Activated CD8-positive, alpha-beta memory T cell treated with anti-CD3 and anti-CD28 coated beads, Interleukin-2, amount 10 ng/mL, durations not matched to agents 7 days and 5 days (primary cell): Measurements from ENCODE around the gene SEMA4B. TPM values are rescaled to one million over a fixed set of nuclear protein-coding genes. Genes with fewer than 3 reads are reported as not detected.

ENCODE experiments used
- ATAC-seq: fragments of 150-1000 bp; cut with Tn5 transposase; one replicate; pipeline ENCODE4 v1.10.0; 2021; ENCODE audit warnings: moderate library complexity
- CTCF ChIA-PET: fragments of 350-600 bp; sonication (Branson Sonifier 250); formaldehyde crosslinking; loops from one replicate; lab custom pipeline; 2021; ENCODE audit warnings: antibody characterized with exemption; lab: Charles Lee
- DNase-seq: peaks from one replicate; pipeline ENCODE4 v3.0.0-alpha.2; 2020
- H3K27ac Mint-ChIP-seq: one replicate; pipeline ENCODE4 v1.8.0; 2021; ENCODE audit warnings: mild to moderate bottlenecking, mixed read lengths
- H3K27me3 Mint-ChIP-seq: one replicate; pipeline ENCODE4 v1.8.0; 2021; ENCODE audit warnings: mixed read lengths
- H3K36me3 Mint-ChIP-seq: one replicate; pipeline ENCODE4 v1.8.0; 2021; ENCODE audit warnings: mild to moderate bottlenecking, mixed read lengths
- H3K4me1 Mint-ChIP-seq: one replicate; pipeline ENCODE4 v1.8.0; 2021; ENCODE audit warnings: mixed read lengths
- H3K4me3 Mint-ChIP-seq: one replicate; pipeline ENCODE4 v1.8.0; 2021; ENCODE audit warnings: mild to moderate bottlenecking, moderate library complexity, mixed read lengths
- H3K9me3 Mint-ChIP-seq: one replicate; pipeline ENCODE4 v1.8.0; 2022; ENCODE audit warnings: low read depth, mixed read lengths
- total RNA-seq, 2 experiments: library from RNA; stranded (reverse); gene quantifications; one replicate each; pipeline ENCODE4 v1.2.3, GENCODE V29; 2021

SEMA4B gene
- total RNA-seq, 2 experiments from 2014 or later, result 6.0 to 13.8 TPM

GRCh38 chr15:90228960-90229359 is 27.8 kb downstream of the SEMA4B start:
- no peak for ATAC-seq
- Mint-ChIP-seq H3K36me3 (peaks cover 28% of the 10 kb centered on the region), H3K27me3 (no peaks in the 10 kb centered on the region), H3K27ac (peak overlapping the region; percentile 52), H3K4me3 (no peak overlapping the region), H3K9me3 (no peaks in the 10 kb centered on the region), H3K4me1 (peaks cover 36% of the 10 kb centered on the region)
- DNase-seq, result no peak
- CTCF ChIA-PET, result no interaction called here

GRCh38 chr15:90230071-90230494 is 29.0 kb downstream of the SEMA4B start:
- no peaks in the 10 kb centered on the region for H3K9me3 Mint-ChIP-seq
- CTCF ChIA-PET, result interaction anchor here (0.6 to 4.8 kb wide), 7 partner anchors 10 to 63 kb away, joined by 3 to 35 read pairs (median 6); partner anchors contain the start of gene SEMA4B
- H3K27ac Mint-ChIP-seq, result peak overlapping the region; percentile 94
- H3K36me3 Mint-ChIP-seq, result peaks cover 28% of the 10 kb centered on the region
- H3K4me3 Mint-ChIP-seq, result peak overlapping the region; percentile 89
- no peaks in the 10 kb centered on the region for H3K27me3 Mint-ChIP-seq
- DNase-seq, result no peak
- H3K4me1 Mint-ChIP-seq, result peaks cover 45% of the 10 kb centered on the region
- no peak for ATAC-seq

GRCh38 chr15:90230610-90231009 is 29.5 kb downstream of the SEMA4B start:
- ATAC-seq, result no peak
- Mint-ChIP-seq H3K9me3 (no peaks in the 10 kb centered on the region), H3K36me3 (peaks cover 28% of the 10 kb centered on the region), H3K27ac (peak overlapping the region; percentile 94), H3K4me1 (peaks cover 48% of the 10 kb centered on the region), H3K27me3 (no peaks in the 10 kb centered on the region), H3K4me3 (peak overlapping the region; percentile 89)
- no peak for DNase-seq
- CTCF ChIA-PET, result interaction anchor here (0.6 to 4.8 kb wide), 9 partner anchors 10 to 128 kb away, joined by 3 to 35 read pairs (median 6); partner anchors contain the start of genes IDH2 and SEMA4B

GRCh38 chr15:90231028-90232017 is 30.2 kb downstream of the SEMA4B start:
- peak; percentile 56 for ATAC-seq
- no peaks in the 10 kb centered on the region for H3K27me3 Mint-ChIP-seq
- CTCF ChIA-PET, result interaction anchor here (1.0 to 4.8 kb wide), 10 partner anchors 11 to 132 kb away, joined by 3 to 35 read pairs (median 7); partner anchors contain the start of genes IDH2 and SEMA4B
- peaks cover 32% of the 10 kb centered on the region for H3K36me3 Mint-ChIP-seq
- H3K4me3 Mint-ChIP-seq, result peak overlapping the region; percentile 89
- H3K27ac Mint-ChIP-seq, result peak overlapping the region; percentile 94
- peak; percentile 90 for DNase-seq
- H3K4me1 Mint-ChIP-seq, result peaks cover 52% of the 10 kb centered on the region
- H3K9me3 Mint-ChIP-seq, result no peaks in the 10 kb centered on the region

GRCh38 chr15:90232196-90232595 is 31.1 kb downstream of the SEMA4B start:
- Mint-ChIP-seq H3K36me3 (peaks cover 35% of the 10 kb centered on the region), H3K27me3 (no peaks in the 10 kb centered on the region), H3K27ac (peak overlapping the region; percentile 94), H3K9me3 (no peaks in the 10 kb centered on the region), H3K4me3 (peak overlapping the region; percentile 89), H3K4me1 (peaks cover 52% of the 10 kb centered on the region)
- ATAC-seq (no peak), DNase-seq (no peak)
- CTCF ChIA-PET, result interaction anchor here (0.9 to 4.8 kb wide), 6 partner anchors 12 to 133 kb away, joined by 3 to 35 read pairs (median 14); partner anchors contain the start of gene SEMA4B

- Mint-ChIP-seq H3K9me3 (no peaks in the 10 kb centered on the region), H3K4me3 (peak overlapping the region; percentile 89), H3K4me1 (peaks cover 52% of the 10 kb centered on the region), H3K27ac (peak overlapping the region; percentile 94), H3K36me3 (peaks cover 35% of the 10 kb centered on the region), H3K27me3 (no peaks in the 10 kb centered on the region)
- no peak for DNase-seq
- ATAC-seq, result no peak
- CTCF ChIA-PET, result interaction anchor here (0.9 to 4.8 kb wide), 9 partner anchors 13 to 134 kb away, joined by 3 to 35 read pairs (median 5); partner anchors contain the start of genes IDH2 and SEMA4B
These were observed 31.8 kb downstream of the SEMA4B start for GRCh38 chr15:90232941-90233386.

GRCh38 chr15:90233387-90234095 is 32.4 kb downstream of the SEMA4B start, which contains the start of gene CIB1:
Gene CIB1, minus strand, starts transcription at chr15:90233941. Its CDS starts 56 bp downstream, at chr15:90233885.
- peak within 1 kb of the TSS; percentile 94 for H3K27ac Mint-ChIP-seq
- H3K9me3 Mint-ChIP-seq, result no peaks in the 10 kb centered on the region
- DNase-seq, result peak; percentile 98
- peaks cover 41% of the 10 kb centered on the region for H3K36me3 Mint-ChIP-seq
- H3K4me3 Mint-ChIP-seq, result peak within 1 kb of the TSS; percentile 89
- H3K27me3 Mint-ChIP-seq, result no peaks in the 10 kb centered on the region
- peaks cover 57% of the 10 kb centered on the region for H3K4me1 Mint-ChIP-seq
- peak; percentile 85 for ATAC-seq
- CTCF ChIA-PET, result interaction anchor here (1.0 to 4.8 kb wide), 10 partner anchors 13 to 135 kb away, joined by 3 to 35 read pairs (median 4); partner anchors contain the start of genes IDH2 and SEMA4B

GRCh38 chr15:90234096-90234988 is 33.2 kb downstream of the SEMA4B start, which contains the start of gene GDPGP1:
Gene GDPGP1, plus strand, starts transcription at chr15:90234209. Its CDS starts 6,700 bp downstream, at chr15:90240909.
- ATAC-seq (peak; percentile 73), DNase-seq (no peak)
- Mint-ChIP-seq H3K36me3 (peaks cover 41% of the 10 kb centered on the region), H3K9me3 (no peaks in the 10 kb centered on the region), H3K27ac (peak within 1 kb of the TSS; percentile 94), H3K4me1 (peaks cover 56% of the 10 kb centered on the region), H3K4me3 (peak within 1 kb of the TSS; percentile 89), H3K27me3 (no peaks in the 10 kb centered on the region)
- CTCF ChIA-PET, result interaction anchor here (1.0 to 4.8 kb wide), 10 partner anchors 14 to 149 kb away, joined by 3 to 35 read pairs (median 4); partner anchors contain the start of genes IDH2 and SEMA4B

- Mint-ChIP-seq H3K4me3 (no peak overlapping the region), H3K27ac (no peak overlapping the region), H3K36me3 (peaks cover 19% of the 10 kb centered on the region), H3K9me3 (no peaks in the 10 kb centered on the region), H3K27me3 (no peaks in the 10 kb centered on the region), H3K4me1 (peaks cover 23% of the 10 kb centered on the region)
- CTCF ChIA-PET, result interaction anchor here (0.7 to 2.1 kb wide), 2 partner anchors 10 to 816 kb away, joined by 3 to 10 read pairs; partner anchors contain the start of gene TTLL13
- DNase-seq (no peak), ATAC-seq (no peak)
These were observed 38.2 kb downstream of the SEMA4B start for GRCh38 chr15:90239371-90239770.

GRCh38 chr15:90240856-90241255 is 39.7 kb downstream of the SEMA4B start:
- no peak for ATAC-seq
- Mint-ChIP-seq H3K4me3 (no peak overlapping the region), H3K27ac (no peak overlapping the region), H3K9me3 (no peaks in the 10 kb centered on the region), H3K36me3 (peaks cover 19% of the 10 kb centered on the region), H3K4me1 (peaks cover 12% of the 10 kb centered on the region), H3K27me3 (no peaks in the 10 kb centered on the region)
- no peak for DNase-seq
- CTCF ChIA-PET, result interaction anchor here (1.9 kb wide), 1 partner anchor 19 kb away, joined by 5 read pairs; no protein-coding TSS in a partner anchor

GRCh38 chr15:90241343-90242192 is 40.4 kb downstream of the SEMA4B start:
- CTCF ChIA-PET, result interaction anchor here (1.9 kb wide), 1 partner anchor 20 kb away, joined by 5 read pairs; no protein-coding TSS in a partner anchor
- ATAC-seq, result no peak
- no peaks in the 10 kb centered on the region for H3K9me3 Mint-ChIP-seq

More at GRCh38 chr15:90241343-90242192, 40.4 kb downstream of the SEMA4B start:
- peaks cover 13% of the 10 kb centered on the region for H3K36me3 Mint-ChIP-seq
- peaks cover 9% of the 10 kb centered on the region for H3K4me1 Mint-ChIP-seq
- no peaks in the 10 kb centered on the region for H3K27me3 Mint-ChIP-seq
- H3K4me3 Mint-ChIP-seq, result no peak overlapping the region
- no peak overlapping the region for H3K27ac Mint-ChIP-seq
- DNase-seq, result no peak
